Activated CD8-positive, alpha-beta memory T cell treated with anti-CD3 and anti-CD28 coated beads for 48 hours (primary cell): ENCODE results near the gene FAM200C.

ENCODE experiments used
- DNase-seq, 3 experiments: peaks; one replicate each; pipeline ENCODE4 v3.0.0-alpha.2; 2020; ENCODE audit warnings: low read depth in 2 of 3, low spot score in 2 of 3

The FAM200C gene

GRCh38 chr5:160419458-160420330 lies 19.8 kb upstream of the FAM200C start:
- no peak for DNase-seq

GRCh38 chr5:160418561-160419457 lies 19.0 kb upstream of the FAM200C start, which contains the start of gene SLU7:
SLU7 (minus strand) TSS chr5:160419081; CDS start chr5:160415294, 3,787 bp downstream.
- peak; percentile 72 to 87 (median 86) for DNase-seq

GRCh38 chr5:160398806-160399205 lies 1.0 kb downstream of the FAM200C start:
- no peak for DNase-seq

- no peak for DNase-seq
Measured at GRCh38 chr5:160397492-160397891, 2.4 kb downstream of the FAM200C start.

- no peak for DNase-seq
Measured at GRCh38 chr5:160395111-160395510, 4.7 kb downstream of the FAM200C start.

GRCh38 chr5:160390787-160391696 lies 8.8 kb downstream of the FAM200C start:
- no peak for DNase-seq

GRCh38 chr5:160387445-160387844 lies 12.4 kb downstream of the FAM200C start:
- DNase-seq = no peak

- DNase-seq = no peak
Measured at GRCh38 chr5:160385496-160385895, 14.4 kb downstream of the FAM200C start.

- DNase-seq = no peak
Measured at GRCh38 chr5:160384681-160385080, 15.2 kb downstream of the FAM200C start.

GRCh38 chr5:160382346-160382745 lies 17.5 kb downstream of the FAM200C start:
- no peak for DNase-seq

- no peak for DNase-seq
Measured at GRCh38 chr5:160380041-160380440, 19.8 kb downstream of the FAM200C start.

- DNase-seq = no peak
Measured at GRCh38 chr5:160379511-160379910, 20.3 kb downstream of the FAM200C start.

GRCh38 chr5:160378330-160378729 lies 21.5 kb downstream of the FAM200C start:
- no peak for DNase-seq

GRCh38 chr5:160377651-160378050 lies 22.2 kb downstream of the FAM200C start:
- DNase-seq = no peak

- DNase-seq = no peak
Measured at GRCh38 chr5:160376416-160376815, 23.4 kb downstream of the FAM200C start.

GRCh38 chr5:160375701-160376100 lies 24.2 kb downstream of the FAM200C start:
- no peak for DNase-seq

GRCh38 chr5:160375166-160375565 lies 24.7 kb downstream of the FAM200C start:
- DNase-seq = no peak

GRCh38 chr5:160371294-160371693 lies 28.6 kb downstream of the FAM200C start:
- DNase-seq = no peak

GRCh38 chr5:160370713-160371034 lies 29.2 kb downstream of the FAM200C start:
- no peak for DNase-seq

GRCh38 chr5:160369990-160370712 lies 29.7 kb downstream of the FAM200C start, which contains the start of gene C1QTNF2:
C1QTNF2 (minus strand) TSS chr5:160370626; CDS start chr5:160355011, 15,615 bp downstream.
- DNase-seq = no peak
